ENCODE measurements around the gene DTNA. TPM values are rescaled to one million over a fixed set of nuclear protein-coding genes. Genes with fewer than 3 reads are reported as not detected.
"Not testable (repeated sequence)": the region's sequence is repeated elsewhere in the genome, so short reads cannot be mapped to it uniquely, and the experiment has no call there.

DTNA gene
- 1.6 TPM for total RNA-seq

- DNase-seq (ENCODE audit: low spot score) (no peak), ATAC-seq (no peak)
Observed at GRCh38 chr18:34709750-34710441, at the start of gene DTNA. TSS of gene DTNA (plus strand) at chr18:34710298. CDS start at chr18:34755977, 45,679 bp downstream.

DNA sequence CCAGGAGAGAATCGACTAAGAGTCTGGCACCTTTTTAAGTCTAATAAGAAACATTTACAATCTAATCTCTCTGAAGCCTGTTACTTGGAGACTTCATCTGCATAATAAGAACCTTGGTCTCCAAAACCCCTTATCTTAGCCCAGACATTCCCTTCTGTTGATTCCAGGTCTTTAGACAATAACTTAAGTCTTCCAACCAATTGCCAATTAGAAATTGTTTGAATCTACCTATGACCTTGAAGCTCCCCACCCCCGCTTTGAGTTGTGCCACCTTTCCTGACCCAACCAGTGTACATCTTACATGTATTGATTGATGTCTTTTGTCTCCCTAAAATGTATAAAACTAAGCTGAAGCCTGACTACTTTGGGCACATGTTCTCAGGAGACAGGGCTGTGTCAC is 49.5 kb upstream of the DTNA start:
- ATAC-seq, result no peak
- no peak for DNase-seq (ENCODE audit: low spot score)

DNA sequence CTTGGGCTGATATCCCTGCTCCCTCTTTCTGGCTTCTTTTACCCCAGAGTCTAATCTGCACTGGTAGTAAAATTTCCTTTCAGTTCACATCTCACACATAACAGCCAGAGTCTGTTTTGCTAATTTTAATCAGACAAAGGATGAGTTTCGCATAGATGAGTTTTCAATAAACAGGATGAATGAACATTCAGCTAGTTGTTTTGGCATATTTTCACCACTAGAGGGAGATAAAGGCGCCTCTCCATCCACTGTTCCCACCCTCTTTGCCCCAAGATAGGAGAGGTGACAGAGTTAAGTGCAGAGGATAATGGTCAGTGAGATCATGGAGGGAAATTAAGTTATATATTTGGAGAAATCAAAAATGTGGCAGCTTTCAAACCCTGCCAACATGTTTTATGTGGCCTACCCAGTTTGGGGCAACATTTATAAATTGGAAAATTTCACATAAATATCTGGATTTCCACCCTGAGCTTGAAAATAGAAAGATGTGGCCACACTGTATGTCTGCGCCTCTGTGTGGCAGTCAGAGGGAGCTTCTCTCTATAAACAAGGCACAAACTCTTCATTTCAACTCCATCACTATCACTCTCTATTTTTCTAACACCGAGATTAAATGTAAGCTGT is 48.5 kb upstream of the DTNA start:
- DNase-seq (ENCODE audit: low spot score) (no peak), ATAC-seq (peak; percentile 95)

- ATAC-seq (no peak), DNase-seq (ENCODE audit: low spot score) (no peak)
Observed at GRCh38 chr18:34676816-34677574, 33.1 kb upstream of the DTNA start.

DNA sequence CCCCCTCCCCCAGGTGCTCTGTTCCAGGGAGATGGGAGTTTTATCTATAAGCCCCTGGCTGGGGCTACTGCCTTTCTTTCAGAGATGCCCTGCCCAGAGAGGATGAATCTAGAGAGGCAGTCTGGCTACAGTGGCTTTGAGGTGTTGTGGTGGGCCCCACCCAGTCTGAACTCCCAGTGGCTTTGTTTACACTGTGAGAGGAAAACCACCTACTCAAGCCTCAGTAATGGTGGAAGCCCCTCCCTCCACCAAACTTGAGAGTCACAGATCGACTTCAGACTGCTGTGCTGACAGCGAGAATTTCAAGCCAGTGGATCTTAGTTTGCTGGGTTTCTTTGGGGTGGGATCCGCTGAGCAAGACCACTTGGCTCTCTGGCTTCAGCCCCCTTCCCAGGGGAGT is 20.3 kb upstream of the DTNA start:
- ATAC-seq, result not testable (repeated sequence)

GRCh38 chr18:34691614-34692013 is 18.5 kb upstream of the DTNA start:
- no peak for DNase-seq (ENCODE audit: low spot score)
- ATAC-seq, result no peak

More for the DNA sequence above, 20.3 kb upstream of the DTNA start:
- DNase-seq (ENCODE audit: low spot score), result not testable (repeated sequence)

DNA sequence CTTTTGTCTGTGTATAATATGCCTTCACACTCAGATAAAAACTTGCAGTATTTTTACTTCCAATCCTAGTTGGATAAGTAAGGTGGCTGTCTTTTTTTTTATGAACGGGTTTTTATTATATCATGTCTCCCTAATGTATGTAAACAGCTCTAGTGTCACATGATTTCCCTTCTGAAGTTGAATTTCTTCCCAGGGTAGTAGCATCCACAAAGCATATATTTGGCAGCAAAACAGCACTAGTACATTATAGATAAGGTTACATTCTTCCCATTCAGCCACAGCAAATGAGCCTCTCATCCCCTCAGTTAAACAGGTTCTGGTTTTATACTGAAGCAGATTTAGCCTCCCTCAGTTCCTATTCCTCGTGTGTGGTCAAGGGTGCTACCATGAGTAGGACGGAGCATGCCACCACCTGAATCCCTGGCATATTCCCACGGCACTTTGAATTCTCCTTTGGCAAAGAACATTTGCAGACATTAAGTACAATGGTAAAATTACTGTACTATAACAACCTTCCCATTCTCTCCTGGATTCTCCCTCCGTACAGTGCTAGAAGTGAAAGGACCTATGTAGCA is 15.4 kb upstream of the DTNA start:
- DNase-seq (ENCODE audit: low spot score) (no peak), ATAC-seq (no peak)

DNA sequence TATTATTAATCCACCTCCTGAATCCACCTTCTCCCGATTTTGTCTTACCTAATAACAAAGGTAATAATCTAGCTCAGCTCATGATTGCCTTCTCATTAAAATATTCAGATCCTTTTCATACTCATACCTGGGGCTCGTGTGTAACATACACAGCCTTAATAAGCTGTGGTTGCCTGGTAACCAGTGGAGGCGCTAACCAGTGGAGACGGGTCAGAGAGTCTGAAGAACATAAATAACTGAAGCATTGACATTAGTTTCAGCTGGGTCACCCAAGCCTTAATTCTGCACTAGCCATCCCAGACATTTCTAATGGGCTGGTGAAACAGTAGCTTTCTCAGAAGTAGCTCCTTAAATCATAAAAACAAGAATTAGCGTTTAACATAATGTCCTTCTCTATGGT is 14.8 kb upstream of the DTNA start:
- DNase-seq (ENCODE audit: low spot score), result no peak
- ATAC-seq, result no peak

GRCh38 chr18:34696671-34697070 is 13.4 kb upstream of the DTNA start:
- no peak for DNase-seq (ENCODE audit: low spot score)
- no peak for ATAC-seq

DNA sequence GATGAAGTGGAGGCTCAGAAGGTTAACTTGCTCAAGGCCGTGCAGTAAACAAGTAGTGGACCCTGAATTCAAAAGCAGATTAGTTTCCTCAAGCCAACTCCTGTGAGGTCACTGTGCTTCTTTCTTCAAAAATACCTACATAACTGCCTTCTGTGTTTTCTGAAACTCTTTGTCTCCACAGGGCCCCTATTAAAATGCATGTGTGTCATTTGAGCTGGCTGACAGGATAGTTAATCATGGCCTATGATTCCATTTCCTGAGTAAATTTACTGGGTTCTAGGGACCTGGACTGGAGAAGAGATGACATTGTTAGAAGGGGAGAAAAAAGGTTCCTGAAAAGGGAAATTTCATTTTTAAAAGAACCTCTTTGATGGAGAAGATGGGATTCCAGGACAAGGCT is 12.9 kb upstream of the DTNA start:
- ATAC-seq, result no peak
- DNase-seq (ENCODE audit: low spot score), result no peak

- DNase-seq (ENCODE audit: low spot score) (no peak), ATAC-seq (no peak)
Observed at GRCh38 chr18:34697891-34698290, 12.2 kb upstream of the DTNA start.

DNA sequence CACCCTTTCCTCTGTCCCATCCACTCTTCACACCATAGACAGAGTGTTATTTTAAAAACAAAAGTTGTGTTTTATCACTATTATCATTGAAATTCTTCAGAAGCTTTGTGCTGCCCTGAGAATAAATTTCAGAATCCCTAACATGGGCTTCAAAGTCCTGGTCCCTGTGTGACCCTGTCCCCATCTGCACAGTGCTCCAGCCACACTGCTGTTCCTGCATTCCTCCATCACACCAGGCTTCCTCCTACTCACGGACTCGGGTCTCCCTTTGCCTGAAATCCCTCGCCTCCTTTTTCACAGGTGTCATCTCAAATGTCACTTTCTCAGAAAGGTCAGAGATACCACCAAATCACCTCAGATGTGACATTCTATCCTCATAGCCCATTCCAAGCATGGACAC is 8.2 kb upstream of the DTNA start:
- DNase-seq (ENCODE audit: low spot score) (no peak), ATAC-seq (no peak)

GRCh38 chr18:34702814-34703213 is 7.3 kb upstream of the DTNA start:
- no peak for ATAC-seq

GRCh38 chr18:34704074-34704473 is 6.0 kb upstream of the DTNA start:
- DNase-seq (ENCODE audit: low spot score) (no peak), ATAC-seq (no peak)

More at GRCh38 chr18:34702814-34703213, 7.3 kb upstream of the DTNA start:
- no peak for DNase-seq (ENCODE audit: low spot score)

- no peak for ATAC-seq
Observed at GRCh38 chr18:34704823-34705222, 5.3 kb upstream of the DTNA start.

GRCh38 chr18:34707670-34708069 is 2.4 kb upstream of the DTNA start:
- ATAC-seq (no peak), DNase-seq (ENCODE audit: low spot score) (no peak)

More at GRCh38 chr18:34704823-34705222, 5.3 kb upstream of the DTNA start:
- DNase-seq (ENCODE audit: low spot score), result no peak

DNA sequence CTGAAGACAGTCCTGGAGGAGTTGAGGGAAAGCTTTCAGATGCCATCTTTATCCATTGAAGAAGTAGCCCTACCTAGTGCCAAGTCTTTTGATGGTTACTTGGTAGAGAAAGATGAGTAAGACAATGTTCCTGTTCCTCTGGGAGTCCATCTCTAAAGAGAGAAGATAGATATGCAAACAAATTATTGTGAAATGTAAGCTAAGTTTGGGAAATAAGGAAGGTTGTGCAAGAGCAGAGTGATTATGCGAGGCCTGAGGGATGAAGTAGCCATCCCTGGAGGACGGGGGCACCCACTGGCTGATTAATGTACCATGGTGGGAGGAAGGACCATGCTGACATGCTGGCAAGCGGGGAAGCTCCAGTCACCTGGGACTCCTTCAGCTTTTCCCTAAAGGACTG is 994 bp upstream of the DTNA start:
- DNase-seq (ENCODE audit: low spot score) (no peak), ATAC-seq (no peak)

GRCh38 chr18:34710458-34710914 is 388 bp downstream of the DTNA start:
- no peak for DNase-seq (ENCODE audit: low spot score)
- ATAC-seq, result no peak

- ATAC-seq, result no peak
Observed at GRCh38 chr18:34710934-34711333, 836 bp downstream of the DTNA start.

DNA sequence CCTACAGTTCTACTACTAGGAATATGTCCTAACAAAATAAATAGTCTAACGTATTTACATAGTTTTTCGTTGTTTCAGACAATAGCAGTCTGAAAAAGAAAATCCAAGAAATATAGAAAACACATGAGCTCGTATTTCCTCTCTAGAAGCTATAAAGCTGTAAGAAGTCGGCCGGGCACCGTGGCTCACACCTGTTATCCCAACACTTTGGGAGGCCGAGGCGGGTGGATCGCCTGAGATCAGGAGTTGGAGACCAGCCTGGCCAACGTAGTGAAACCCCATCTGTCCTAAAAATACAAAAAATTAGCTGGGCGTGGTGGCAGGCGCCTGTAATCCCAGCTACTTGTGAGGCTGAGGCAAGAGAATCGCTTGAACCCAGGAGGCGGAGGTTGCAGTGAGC is 6.0 kb downstream of the DTNA start:
- not testable (repeated sequence) for ATAC-seq; DNase-seq (ENCODE audit: low spot score)

More at GRCh38 chr18:34710934-34711333, 836 bp downstream of the DTNA start:
- DNase-seq (ENCODE audit: low spot score), result no peak

GRCh38 chr18:34718610-34719009 is 8.5 kb downstream of the DTNA start:
- ATAC-seq (no peak), DNase-seq (ENCODE audit: low spot score) (no peak)

All from left lobe of liver (tissue), 2 donors.